HepG2 (cell line): ENCODE data around the gene GLYR1. TPM values are rescaled to one million over a fixed set of nuclear protein-coding genes. Genes with fewer than 3 reads are reported as not detected.
A peak's percentile ranks its signal among the peaks of the same experiment; 100 is the strongest.

ENCODE experiments used
- CBX5 ChIP-seq: sonication (generic); formaldehyde crosslinking; IDR thresholded peaks from 2 replicates; pipeline ENCODE4 v1.4.0; 2020; ENCODE audit warnings: missing genetic modification reagents, borderline replicate concordance
- GABPA ChIP-seq, 2 experiments: IDR thresholded peaks; 2 replicates each; pipeline ENCODE4 v1.6.1; 2011 to 2016; ENCODE audit warnings: low read depth in 2 of 2, low read length in 1 of 2, missing biosample characterization in 1 of 2, missing genetic modification characterization in 1 of 2
- HCFC1 ChIP-seq: fragments of 150-350 bp; IDR thresholded peaks from 2 replicates; pipeline ENCODE4 v1.6.1; 2014; ENCODE audit warnings: low read depth, low read length
- KAT8 ChIP-seq: IDR thresholded peaks from 2 replicates; pipeline ENCODE4 v1.6.1; 2016; ENCODE audit warnings: missing genetic modification reagents, missing compliant biosample characterization
- MZF1 ChIP-seq: sonication (generic); formaldehyde crosslinking; IDR thresholded peaks from 2 replicates; pipeline ENCODE4 v1.8.1; 2023; ENCODE audit warnings: mild to moderate bottlenecking, missing genetic modification reagents, borderline replicate concordance
- NAIF1 ChIP-seq: sonication (generic); formaldehyde crosslinking; IDR thresholded peaks from 2 replicates; pipeline ENCODE4 v1.5.0; 2020; ENCODE audit warnings: mild to moderate bottlenecking, missing genetic modification reagents, borderline replicate concordance
- NR1H2 ChIP-seq: sonication (generic); formaldehyde crosslinking; IDR thresholded peaks from 2 replicates; pipeline ENCODE4 v1.8.1; 2022; ENCODE audit warnings: low read depth, missing genetic modification reagents, borderline replicate concordance
- PHF21A ChIP-seq: sonication (generic); formaldehyde crosslinking; IDR thresholded peaks from 2 replicates; pipeline ENCODE4 v1.5.0; 2020; ENCODE audit warnings: mild to moderate bottlenecking, missing genetic modification reagents
- RARA ChIP-seq: IDR thresholded peaks from 2 replicates; pipeline ENCODE4 v1.6.1; 2016; ENCODE audit warnings: missing genetic modification reagents, missing compliant biosample characterization
- ZNF75D ChIP-seq: sonication (generic); formaldehyde crosslinking; IDR thresholded peaks from 2 replicates; pipeline ENCODE4 v1.8.1; 2023; ENCODE audit warnings: missing genetic modification reagents, mild to moderate bottlenecking, borderline replicate concordance
- ZNF777 ChIP-seq: sonication (generic); formaldehyde crosslinking; IDR thresholded peaks from 2 replicates; pipeline ENCODE4 v1.4.0; 2020; ENCODE audit warnings: missing genetic modification reagents
- polyA plus RNA-seq, 8 experiments: library from polyadenylated mRNA; depleted of rRNA in 3 of 8; stranded (reverse) in 7 of 8; unstranded in 1 of 8; fragments of >200 nt; fragmentation: Illumina TruSeq in 4 of 8; extraction: Trizol in 4 of 8; gene quantifications; 2 replicates each; pipeline versions ENCODE4 v1.2.1 to v1.2.3, GENCODE V29; 2011 to 2016; ENCODE audit warnings: low read depth in 4 of 8, missing spikeins in 1 of 8, mixed read lengths in 1 of 8; ENCODE audit not compliant: insufficient read depth in 1 of 8
- total RNA-seq, 5 experiments: library from RNA; depleted of rRNA; stranded (reverse); fragments of >200 nt; fragmentation: Illumina TruSeq; extraction: Trizol; gene quantifications; 2 replicates each; pipeline ENCODE4 v1.2.3, GENCODE V29; 2016; ENCODE audit warnings: low read depth in 1 of 5
- TF ChIP-seq, protein P1 (sequence below): sonication (generic); formaldehyde crosslinking; IDR thresholded peaks from 2 replicates; pipeline ENCODE4 v1.4.0; 2020; ENCODE audit warnings: missing genetic modification reagents, low read depth, mild to moderate bottlenecking, borderline replicate concordance
- TF ChIP-seq, protein P2 (sequence below): sonication (generic); formaldehyde crosslinking; IDR thresholded peaks from 2 replicates; pipeline ENCODE4 v1.4.0; 2020; ENCODE audit warnings: mild to moderate bottlenecking, missing genetic modification reagents
- TF ChIP-seq, protein P3 (sequence below): sonication (generic); formaldehyde crosslinking; IDR thresholded peaks from 2 replicates; pipeline ENCODE4 v1.4.0; 2020; ENCODE audit warnings: missing genetic modification reagents
- TF ChIP-seq, protein P4 (sequence below), 2 experiments: IDR thresholded peaks; 2 replicates each; pipeline ENCODE4 v1.6.1; 2011 to 2012; ENCODE audit warnings: low read length in 2 of 2, borderline replicate concordance in 1 of 2, low read depth in 1 of 2, mild to moderate bottlenecking in 1 of 2, moderate library complexity in 1 of 2
- TF ChIP-seq, protein P5 (sequence below): sonication (generic); formaldehyde crosslinking; IDR thresholded peaks from 2 replicates; pipeline ENCODE4 v1.5.0; 2020; ENCODE audit warnings: mild to moderate bottlenecking, low read depth, missing genetic modification reagents, borderline replicate concordance
- TF ChIP-seq, protein P6 (sequence below): sonication (generic); formaldehyde crosslinking; IDR thresholded peaks from 2 replicates; pipeline ENCODE4 v1.8.0; 2022; ENCODE audit warnings: missing genetic modification reagents, mild to moderate bottlenecking, inconsistent platforms, borderline replicate concordance

GLYR1 gene
- total and polyA plus RNA-seq, 2 of the 13 experiments (the other 11 are each of a cell fraction or from before 2014, with no cell fraction given), result 28.3 to 48.7 TPM

DNA sequence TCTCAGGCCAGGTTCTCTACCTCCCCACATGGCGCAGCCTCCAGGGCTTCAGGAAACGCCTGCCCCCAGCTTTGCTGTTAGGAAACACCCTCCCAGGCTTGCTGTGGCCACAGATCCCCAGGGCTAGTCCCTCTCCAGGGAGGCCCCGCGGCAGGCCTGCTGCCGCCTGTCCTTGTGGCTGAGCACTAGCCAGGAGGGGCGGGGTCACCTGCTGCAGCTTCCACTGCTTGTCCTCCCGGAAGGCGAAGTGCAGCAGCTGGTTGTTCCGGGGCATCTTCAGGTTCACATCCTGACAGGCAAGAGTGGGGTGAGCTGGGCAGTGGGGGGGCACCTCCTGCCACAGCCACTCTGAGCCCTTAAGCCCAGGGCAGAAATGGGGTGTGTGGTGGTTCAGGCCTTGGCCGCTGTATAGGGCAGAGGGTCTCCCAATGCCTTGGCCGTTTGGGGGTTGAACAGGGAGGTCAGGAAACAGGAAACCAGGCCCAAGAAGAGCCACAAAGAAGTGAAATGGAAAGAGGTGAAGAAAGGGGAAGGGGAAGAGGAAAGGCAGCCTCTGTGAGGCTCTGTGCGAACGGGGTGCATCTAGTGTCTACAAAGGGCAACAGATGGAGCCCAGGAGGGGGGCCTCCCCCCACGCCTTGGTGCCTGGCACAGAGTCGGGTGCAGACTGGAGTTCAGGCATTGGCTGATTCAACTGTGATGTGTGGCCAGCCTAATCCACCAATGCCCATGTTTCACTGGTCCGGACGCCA, 46.6 kb downstream of the GLYR1 start (continued):
- 0 out of 2 replicates have a peak, but pooled peaks have one; percentile 19 for TF ChIP-seq RARA
- TF ChIP-seq, protein P1, sequence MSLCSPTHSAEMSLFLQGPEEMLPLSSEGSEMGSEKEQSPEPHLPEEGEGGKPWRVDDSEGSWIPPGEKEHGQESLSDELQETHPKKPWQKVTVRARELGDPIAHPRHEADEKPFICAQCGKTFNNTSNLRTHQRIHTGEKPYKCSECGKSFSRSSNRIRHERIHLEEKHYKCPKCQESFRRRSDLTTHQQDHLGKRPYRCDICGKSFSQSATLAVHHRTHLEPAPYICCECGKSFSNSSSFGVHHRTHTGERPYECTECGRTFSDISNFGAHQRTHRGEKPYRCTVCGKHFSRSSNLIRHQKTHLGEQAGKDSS (CRISPR knock-in tag), result 0 out of 2 replicates have a peak, but pooled peaks have one; percentile 56
- no peak for TF ChIP-seq HCFC1
- peak; percentile 73 for TF ChIP-seq KAT8 (CRISPR knock-in tag)
- no peak for TF ChIP-seq ZNF777 (CRISPR knock-in tag)
- TF ChIP-seq, protein P2, sequence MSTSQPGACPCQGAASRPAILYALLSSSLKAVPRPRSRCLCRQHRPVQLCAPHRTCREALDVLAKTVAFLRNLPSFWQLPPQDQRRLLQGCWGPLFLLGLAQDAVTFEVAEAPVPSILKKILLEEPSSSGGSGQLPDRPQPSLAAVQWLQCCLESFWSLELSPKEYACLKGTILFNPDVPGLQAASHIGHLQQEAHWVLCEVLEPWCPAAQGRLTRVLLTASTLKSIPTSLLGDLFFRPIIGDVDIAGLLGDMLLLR, result no peak
- TF ChIP-seq ZNF75D, result no peak
- peak; percentile 85 for TF ChIP-seq GABPA (IDR thresholded peaks at IDR 0.05; ENCODE audit: low read depth, low read length)
- TF ChIP-seq GABPA (CRISPR knock-in tag; IDR thresholded peaks at IDR 0.05; ENCODE audit: low read depth), result peak; percentile 95
- TF ChIP-seq, protein P3, sequence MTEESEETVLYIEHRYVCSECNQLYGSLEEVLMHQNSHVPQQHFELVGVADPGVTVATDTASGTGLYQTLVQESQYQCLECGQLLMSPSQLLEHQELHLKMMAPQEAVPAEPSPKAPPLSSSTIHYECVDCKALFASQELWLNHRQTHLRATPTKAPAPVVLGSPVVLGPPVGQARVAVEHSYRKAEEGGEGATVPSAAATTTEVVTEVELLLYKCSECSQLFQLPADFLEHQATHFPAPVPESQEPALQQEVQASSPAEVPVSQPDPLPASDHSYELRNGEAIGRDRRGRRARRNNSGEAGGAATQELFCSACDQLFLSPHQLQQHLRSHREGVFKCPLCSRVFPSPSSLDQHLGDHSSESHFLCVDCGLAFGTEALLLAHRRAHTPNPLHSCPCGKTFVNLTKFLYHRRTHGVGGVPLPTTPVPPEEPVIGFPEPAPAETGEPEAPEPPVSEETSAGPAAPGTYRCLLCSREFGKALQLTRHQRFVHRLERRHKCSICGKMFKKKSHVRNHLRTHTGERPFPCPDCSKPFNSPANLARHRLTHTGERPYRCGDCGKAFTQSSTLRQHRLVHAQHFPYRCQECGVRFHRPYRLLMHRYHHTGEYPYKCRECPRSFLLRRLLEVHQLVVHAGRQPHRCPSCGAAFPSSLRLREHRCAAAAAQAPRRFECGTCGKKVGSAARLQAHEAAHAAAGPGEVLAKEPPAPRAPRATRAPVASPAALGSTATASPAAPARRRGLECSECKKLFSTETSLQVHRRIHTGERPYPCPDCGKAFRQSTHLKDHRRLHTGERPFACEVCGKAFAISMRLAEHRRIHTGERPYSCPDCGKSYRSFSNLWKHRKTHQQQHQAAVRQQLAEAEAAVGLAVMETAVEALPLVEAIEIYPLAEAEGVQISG (CRISPR knock-in tag), result peak; percentile 31; the same call in 1 of the 2 replicates
- no peak for TF ChIP-seq NR1H2 (CRISPR knock-in tag)
- TF ChIP-seq, protein P4, sequence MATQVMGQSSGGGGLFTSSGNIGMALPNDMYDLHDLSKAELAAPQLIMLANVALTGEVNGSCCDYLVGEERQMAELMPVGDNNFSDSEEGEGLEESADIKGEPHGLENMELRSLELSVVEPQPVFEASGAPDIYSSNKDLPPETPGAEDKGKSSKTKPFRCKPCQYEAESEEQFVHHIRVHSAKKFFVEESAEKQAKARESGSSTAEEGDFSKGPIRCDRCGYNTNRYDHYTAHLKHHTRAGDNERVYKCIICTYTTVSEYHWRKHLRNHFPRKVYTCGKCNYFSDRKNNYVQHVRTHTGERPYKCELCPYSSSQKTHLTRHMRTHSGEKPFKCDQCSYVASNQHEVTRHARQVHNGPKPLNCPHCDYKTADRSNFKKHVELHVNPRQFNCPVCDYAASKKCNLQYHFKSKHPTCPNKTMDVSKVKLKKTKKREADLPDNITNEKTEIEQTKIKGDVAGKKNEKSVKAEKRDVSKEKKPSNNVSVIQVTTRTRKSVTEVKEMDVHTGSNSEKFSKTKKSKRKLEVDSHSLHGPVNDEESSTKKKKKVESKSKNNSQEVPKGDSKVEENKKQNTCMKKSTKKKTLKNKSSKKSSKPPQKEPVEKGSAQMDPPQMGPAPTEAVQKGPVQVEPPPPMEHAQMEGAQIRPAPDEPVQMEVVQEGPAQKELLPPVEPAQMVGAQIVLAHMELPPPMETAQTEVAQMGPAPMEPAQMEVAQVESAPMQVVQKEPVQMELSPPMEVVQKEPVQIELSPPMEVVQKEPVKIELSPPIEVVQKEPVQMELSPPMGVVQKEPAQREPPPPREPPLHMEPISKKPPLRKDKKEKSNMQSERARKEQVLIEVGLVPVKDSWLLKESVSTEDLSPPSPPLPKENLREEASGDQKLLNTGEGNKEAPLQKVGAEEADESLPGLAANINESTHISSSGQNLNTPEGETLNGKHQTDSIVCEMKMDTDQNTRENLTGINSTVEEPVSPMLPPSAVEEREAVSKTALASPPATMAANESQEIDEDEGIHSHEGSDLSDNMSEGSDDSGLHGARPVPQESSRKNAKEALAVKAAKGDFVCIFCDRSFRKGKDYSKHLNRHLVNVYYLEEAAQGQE (IDR thresholded peaks at IDR 0.05; ENCODE audit: borderline replicate concordance in 1 of 2, low read depth in 1 of 2, low read length in 2 of 2), result no peak
- TF ChIP-seq PHF21A, result no peak
- TF ChIP-seq CBX5, result no peak
- no peak for TF ChIP-seq MZF1 (CRISPR knock-in tag)
- TF ChIP-seq, protein P5, sequence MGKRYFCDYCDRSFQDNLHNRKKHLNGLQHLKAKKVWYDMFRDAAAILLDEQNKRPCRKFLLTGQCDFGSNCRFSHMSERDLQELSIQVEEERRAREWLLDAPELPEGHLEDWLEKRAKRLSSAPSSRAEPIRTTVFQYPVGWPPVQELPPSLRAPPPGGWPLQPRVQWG (CRISPR knock-in tag), result no peak
- no peak for TF ChIP-seq NAIF1 (CRISPR knock-in tag)
- TF ChIP-seq, protein P6, sequence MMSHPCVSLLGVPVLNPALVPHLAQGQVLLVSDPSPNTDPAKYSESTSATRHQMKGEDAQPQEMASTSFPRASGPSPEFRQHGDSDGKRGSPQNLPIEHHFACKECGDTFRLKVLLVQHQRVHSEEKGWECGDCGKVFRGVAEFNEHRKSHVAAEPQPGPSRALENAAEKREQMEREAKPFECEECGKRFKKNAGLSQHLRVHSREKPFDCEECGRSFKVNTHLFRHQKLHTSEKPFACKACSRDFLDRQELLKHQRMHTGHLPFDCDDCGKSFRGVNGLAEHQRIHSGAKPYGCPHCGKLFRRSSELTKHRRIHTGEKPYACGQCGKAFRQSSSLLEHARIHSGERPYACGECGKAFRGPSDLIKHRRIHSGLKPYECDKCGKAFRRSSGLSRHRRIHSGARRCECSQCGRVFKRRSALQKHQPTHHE (CRISPR knock-in tag), result no peak
